Activated T-cell treated with anti-CD3 and anti-CD28 coated beads, Interleukin-2, amount 50 U/mL, for 4 hours (primary cell): ENCODE measurements around the gene ACTN1. TPM values are rescaled to one million over a fixed set of nuclear protein-coding genes. Genes with fewer than 3 reads are reported as not detected.

Experiments used
- ATAC-seq, 2 donors: fragments of 200-7000 bp; cut with Tn5 transposase; one replicate each; pipeline ENCODE4 v1.10.0; 2021
- DNase-seq: peaks from one replicate; pipeline ENCODE4 v3.0.0-alpha.2; 2020
- H3K27me3 Mint-ChIP-seq: one replicate; pipeline ENCODE4 v1.8.0; 2021; ENCODE audit warnings: low read depth, mixed read lengths
- H3K36me3 Mint-ChIP-seq: one replicate; pipeline ENCODE4 v1.8.0; 2022; ENCODE audit warnings: mixed read lengths; ENCODE audit not compliant: insufficient read depth
- H3K4me1 Mint-ChIP-seq: one replicate; pipeline ENCODE4 v1.8.0; 2021; ENCODE audit warnings: low read depth, mixed read lengths
- H3K4me3 Mint-ChIP-seq: one replicate; pipeline ENCODE4 v1.8.0; 2021; ENCODE audit warnings: mild to moderate bottlenecking, moderate library complexity, mixed read lengths
- H3K9me3 Mint-ChIP-seq: one replicate; pipeline ENCODE4 v1.8.0; 2021; ENCODE audit warnings: mixed read lengths
- total RNA-seq, 3 donors: library from RNA; stranded (reverse); gene quantifications; one replicate each; pipeline ENCODE4 v1.2.1, GENCODE V29; 2021

Gene ACTN1
- total RNA-seq, 3 donors from 2014 or later, result 47.0 to 77.1 (median 56.2) TPM

GRCh38 chr14:68899033-68899603 lies 80.0 kb downstream of the ACTN1 start:
- ATAC-seq (peak; percentile 23 to 55), DNase-seq (no peak)
- H3K4me1 Mint-ChIP-seq, result peaks cover 10% of the 10 kb centered on the region
- peaks cover 32% of the 10 kb centered on the region for H3K36me3 Mint-ChIP-seq
- no peak overlapping the region for H3K4me3 Mint-ChIP-seq
- H3K9me3 Mint-ChIP-seq, result no peaks in the 10 kb centered on the region
- H3K27me3 Mint-ChIP-seq, result no peaks in the 10 kb centered on the region

- no peak for DNase-seq
- Mint-ChIP-seq H3K4me1 (peaks cover 10% of the 10 kb centered on the region), H3K27me3 (no peaks in the 10 kb centered on the region), H3K36me3 (peaks cover 29% of the 10 kb centered on the region), H3K4me3 (no peak overlapping the region), H3K9me3 (no peaks in the 10 kb centered on the region)
- ATAC-seq, result no peak
Measured at GRCh38 chr14:68898248-68899032, 80.7 kb downstream of the ACTN1 start.

- Mint-ChIP-seq H3K36me3 (peaks cover 29% of the 10 kb centered on the region), H3K4me1 (peaks cover 10% of the 10 kb centered on the region), H3K9me3 (no peaks in the 10 kb centered on the region), H3K27me3 (no peaks in the 10 kb centered on the region), H3K4me3 (no peak overlapping the region)
- DNase-seq, result no peak
- ATAC-seq, result no peak
Measured at GRCh38 chr14:68897559-68898155, 81.4 kb downstream of the ACTN1 start.

GRCh38 chr14:68896132-68896531 lies 83.0 kb downstream of the ACTN1 start:
- no peaks in the 10 kb centered on the region for H3K27me3 Mint-ChIP-seq
- H3K4me3 Mint-ChIP-seq, result no peak overlapping the region
- DNase-seq (no peak), ATAC-seq (no peak)
- peaks cover 10% of the 10 kb centered on the region for H3K4me1 Mint-ChIP-seq
- no peaks in the 10 kb centered on the region for H3K9me3 Mint-ChIP-seq
- peaks cover 25% of the 10 kb centered on the region for H3K36me3 Mint-ChIP-seq

- Mint-ChIP-seq H3K4me1 (peaks cover 10% of the 10 kb centered on the region), H3K4me3 (no peak overlapping the region), H3K27me3 (no peaks in the 10 kb centered on the region), H3K9me3 (no peaks in the 10 kb centered on the region), H3K36me3 (peaks cover 20% of the 10 kb centered on the region)
- no peak for ATAC-seq
- DNase-seq, result no peak
Measured at GRCh38 chr14:68894802-68895703, 84.0 kb downstream of the ACTN1 start.

- DNase-seq, result no peak
- H3K27me3 Mint-ChIP-seq, result no peaks in the 10 kb centered on the region
Measured at GRCh38 chr14:68894123-68894522, 85.0 kb downstream of the ACTN1 start.

DNA sequence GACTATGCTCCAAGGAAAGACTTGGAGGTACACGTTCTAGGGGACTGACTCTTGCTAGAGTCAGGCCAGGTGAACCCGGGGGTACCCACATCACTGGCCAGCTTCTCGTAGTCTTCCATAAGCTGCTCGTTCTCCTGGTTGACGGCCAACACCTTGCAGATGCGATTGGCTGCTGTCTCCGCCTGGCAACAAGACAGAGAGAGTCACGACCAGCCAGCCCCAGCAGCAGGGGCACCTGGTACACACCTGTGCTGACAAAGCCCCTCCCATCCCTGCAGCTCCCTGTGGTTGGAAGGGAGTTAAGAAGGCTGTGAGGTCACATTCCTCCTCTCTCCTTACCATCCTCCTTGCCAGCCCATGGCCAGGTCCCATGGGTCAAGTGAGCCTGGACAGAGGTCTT lies 85.5 kb downstream of the ACTN1 start:
- Mint-ChIP-seq H3K9me3 (no peaks in the 10 kb centered on the region), H3K4me3 (no peak overlapping the region), H3K4me1 (peaks cover 5% of the 10 kb centered on the region), H3K27me3 (no peaks in the 10 kb centered on the region), H3K36me3 (peaks cover 17% of the 10 kb centered on the region)
- ATAC-seq, result no peak
- no peak for DNase-seq

More at GRCh38 chr14:68894123-68894522, 85.0 kb downstream of the ACTN1 start:
- no peak for ATAC-seq
- H3K4me3 Mint-ChIP-seq, result no peak overlapping the region
- H3K9me3 Mint-ChIP-seq, result no peaks in the 10 kb centered on the region
- peaks cover 5% of the 10 kb centered on the region for H3K4me1 Mint-ChIP-seq
- H3K36me3 Mint-ChIP-seq, result peaks cover 17% of the 10 kb centered on the region

- Mint-ChIP-seq H3K9me3 (no peaks in the 10 kb centered on the region), H3K4me3 (no peak overlapping the region), H3K36me3 (peaks cover 14% of the 10 kb centered on the region), H3K4me1 (peaks cover 2% of the 10 kb centered on the region), H3K27me3 (no peaks in the 10 kb centered on the region)
- ATAC-seq (no peak), DNase-seq (no peak)
Measured at GRCh38 chr14:68892961-68893360, 86.1 kb downstream of the ACTN1 start.

DNA sequence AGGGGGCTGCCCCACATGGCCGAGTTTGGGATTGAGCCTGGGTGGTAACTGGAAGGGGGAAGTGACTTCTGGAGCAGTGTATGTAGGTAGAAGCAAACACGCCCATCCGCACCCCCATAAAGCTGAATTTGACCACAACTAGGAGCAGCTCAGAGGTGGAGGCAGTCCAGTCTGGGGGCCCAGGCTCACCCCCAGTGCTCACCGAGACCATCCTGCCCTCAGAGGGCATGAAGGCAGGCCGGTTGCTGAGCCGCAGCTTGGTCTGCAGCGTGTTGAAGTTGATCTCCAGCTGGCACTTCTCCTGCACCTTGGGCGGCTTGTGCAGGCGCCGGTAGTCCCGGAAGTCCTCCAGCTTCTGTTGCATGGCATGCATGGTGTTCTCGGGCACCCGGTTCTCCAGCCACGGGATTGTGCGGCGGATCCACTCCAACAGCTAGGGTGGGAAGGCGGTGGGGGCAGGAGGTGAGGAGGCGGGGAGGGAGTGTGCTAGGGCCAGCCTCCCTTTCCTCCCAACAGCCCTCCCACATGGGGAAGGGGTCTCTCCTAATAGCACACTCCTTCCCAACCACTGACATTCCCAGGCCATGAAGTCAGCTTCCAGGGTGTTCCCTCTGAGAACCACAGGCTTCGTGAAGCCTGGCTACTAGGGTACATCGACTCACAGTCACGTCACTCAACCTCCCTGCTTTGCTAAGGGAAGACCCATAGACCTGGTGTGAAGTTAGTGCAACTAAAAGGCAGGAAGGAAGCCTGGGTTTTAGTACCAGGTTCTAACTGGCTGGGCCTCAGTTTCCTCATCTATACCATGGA lies 87.0 kb downstream of the ACTN1 start:
- ATAC-seq, result no peak
- Mint-ChIP-seq H3K27me3 (no peaks in the 10 kb centered on the region), H3K36me3 (peaks cover 12% of the 10 kb centered on the region), H3K4me1 (no peaks in the 10 kb centered on the region), H3K4me3 (no peak overlapping the region), H3K9me3 (no peaks in the 10 kb centered on the region)
- DNase-seq, result no peak

- no peaks in the 10 kb centered on the region for H3K4me1 Mint-ChIP-seq
- no peak for ATAC-seq
- peaks cover 12% of the 10 kb centered on the region for H3K36me3 Mint-ChIP-seq
Measured at GRCh38 chr14:68890173-68890931, 88.8 kb downstream of the ACTN1 start.

DNA sequence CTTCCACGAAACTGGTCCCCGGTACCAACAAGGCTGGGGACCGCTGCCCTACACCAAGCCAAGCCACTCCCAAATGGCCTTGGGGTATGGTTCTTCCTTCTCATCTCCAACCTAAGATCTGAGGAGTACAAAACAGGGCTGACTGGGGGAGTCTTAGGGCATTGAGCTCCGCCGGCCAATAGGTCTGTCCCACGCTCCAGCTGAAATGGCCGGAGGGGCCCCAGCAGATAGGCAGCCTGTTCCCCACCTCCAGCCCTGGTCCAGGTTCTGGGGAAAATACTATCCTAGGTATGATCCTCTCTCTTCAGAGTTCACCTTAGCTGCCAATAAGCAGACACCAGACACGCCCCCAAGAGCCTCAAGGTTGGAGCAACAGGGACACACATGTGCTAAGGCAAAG lies 90.2 kb downstream of the ACTN1 start:
- DNase-seq (no peak), ATAC-seq (no peak)
- Mint-ChIP-seq H3K9me3 (no peaks in the 10 kb centered on the region), H3K4me1 (no peaks in the 10 kb centered on the region), H3K27me3 (no peaks in the 10 kb centered on the region), H3K4me3 (no peak overlapping the region), H3K36me3 (peaks cover 10% of the 10 kb centered on the region)

More at GRCh38 chr14:68890173-68890931, 88.8 kb downstream of the ACTN1 start:
- DNase-seq, result no peak
- Mint-ChIP-seq H3K27me3 (no peaks in the 10 kb centered on the region), H3K9me3 (no peaks in the 10 kb centered on the region), H3K4me3 (no peak overlapping the region)

DNA sequence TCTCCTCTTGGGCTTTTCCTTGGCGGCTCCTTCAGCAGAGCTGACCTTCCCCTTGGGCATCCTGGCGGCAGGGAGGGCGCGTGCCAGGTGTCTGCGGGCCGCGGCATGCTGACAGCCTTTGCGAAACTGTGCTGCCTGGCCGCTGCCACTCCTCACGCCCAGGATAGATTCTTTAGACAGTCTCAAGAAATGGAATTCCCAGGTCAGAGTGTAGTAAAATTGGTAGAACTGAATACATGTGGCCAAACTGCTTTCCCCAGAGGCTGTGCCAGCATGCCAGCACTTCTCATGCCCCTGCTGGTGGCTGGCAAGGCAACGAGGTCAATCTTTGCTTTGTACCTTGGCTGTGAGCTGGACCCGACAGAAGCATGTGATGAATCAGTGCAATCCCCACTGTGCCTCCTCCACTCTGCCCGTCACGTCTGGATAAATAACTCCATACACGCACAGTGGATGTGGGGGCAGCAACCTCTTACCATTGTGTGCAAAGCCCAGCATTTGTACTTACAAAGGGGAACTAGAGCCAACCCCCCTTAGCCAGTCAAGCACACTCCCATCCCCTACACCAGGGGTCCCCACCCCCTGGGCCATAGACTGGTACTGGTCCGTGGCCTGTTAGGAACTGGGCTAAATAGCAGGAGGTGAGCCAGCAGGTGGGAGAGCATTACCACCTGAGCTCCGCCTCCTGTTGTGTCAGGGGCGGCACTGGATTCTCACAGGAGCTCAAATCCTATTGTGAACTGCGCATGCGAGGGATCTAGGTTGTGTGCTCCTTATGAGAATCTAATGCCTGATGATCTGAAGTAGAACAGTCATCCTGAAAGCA lies 90.9 kb downstream of the ACTN1 start:
- no peak for DNase-seq
- H3K27me3 Mint-ChIP-seq, result no peaks in the 10 kb centered on the region
- H3K36me3 Mint-ChIP-seq, result peaks cover 10% of the 10 kb centered on the region
- ATAC-seq, result no peak
- H3K4me1 Mint-ChIP-seq, result no peaks in the 10 kb centered on the region
- no peaks in the 10 kb centered on the region for H3K9me3 Mint-ChIP-seq
- no peak overlapping the region for H3K4me3 Mint-ChIP-seq
